Measurements from ENCODE around the gene SLC46A2. TPM values are rescaled to one million over a fixed set of nuclear protein-coding genes. Genes with fewer than 3 reads are reported as not detected.

Gene SLC46A2
- total RNA-seq (under 1 TPM in 2 of 7 donors, not detected in 5; 0.12 to 0.95 TPM), polyA plus RNA-seq (1 to 10 TPM in 1 of 2 donors, under 1 TPM in 1; 0.04 to 1.2 TPM)
- long read RNA-seq, donor 1: 0 reads
- long read RNA-seq, donor 2: 0 reads
- long read RNA-seq, donor 3: 0 reads

- no peak for DNase-seq
- Histone ChIP-seq H3K36me3 (no peaks in the 10 kb centered on the region), H3K9me3 (no peaks in the 10 kb centered on the region), H3K27ac (no peak within 1 kb of the TSS), H3K27me3 (no peaks in the 10 kb centered on the region), H3K4me3 (no peak within 1 kb of the TSS), H3K4me1 (ENCODE audit: insufficient read depth) (peaks cover 3% of the 10 kb centered on the region)
- no peak for TF ChIP-seq POLR2A (IDR thresholded peaks at IDR 0.05)
- TF ChIP-seq CTCF (IDR thresholded peaks at IDR 0.05): no peak
- TF ChIP-seq EP300 (IDR thresholded peaks at IDR 0.05): no peak
- WGBS, 3 donors: 7 to 15% (median 10%) methylated on average over 69 to 78 of the region's 78 CpGs
- intact Hi-C loops (cut with DNase I): no loop called here
These were observed at the start of gene SLC46A2 for GRCh38 chr9:112890106-112891081. TSS of gene SLC46A2 (minus strand) at chr9:112890876. CDS start at chr9:112890681, 195 bp downstream.

- no peak overlapping the region for H3K4me3 ChIP-seq
- H3K4me1 ChIP-seq (ENCODE audit: insufficient read depth): no peaks in the 10 kb centered on the region
- intact Hi-C loops (cut with DNase I): no loop called here
- no peak for DNase-seq
- no peaks in the 10 kb centered on the region for H3K9me3 ChIP-seq
- H3K27ac ChIP-seq: no peak overlapping the region
- no peak for TF ChIP-seq POLR2A (IDR thresholded peaks at IDR 0.05)
- no peak for TF ChIP-seq EP300 (IDR thresholded peaks at IDR 0.05)
- no peak for TF ChIP-seq CTCF (IDR thresholded peaks at IDR 0.05)
- H3K36me3 ChIP-seq: no peaks in the 10 kb centered on the region
- H3K27me3 ChIP-seq: no peaks in the 10 kb centered on the region
These were observed 48.7 kb upstream of the SLC46A2 start for GRCh38 chr9:112939418-112939817.

GRCh38 chr9:112933696-112934095 is 43.0 kb upstream of the SLC46A2 start:
- Histone ChIP-seq H3K9me3 (no peaks in the 10 kb centered on the region), H3K36me3 (no peaks in the 10 kb centered on the region), H3K27ac (no peak overlapping the region), H3K4me3 (no peak overlapping the region), H3K4me1 (ENCODE audit: insufficient read depth) (no peaks in the 10 kb centered on the region), H3K27me3 (no peaks in the 10 kb centered on the region)
- intact Hi-C loops (cut with DNase I): no loop called here
- 56 to 83% (median 77%) methylated on average over 2 of the region's 2 CpGs for WGBS, 3 donors
- no peak for TF ChIP-seq CTCF (IDR thresholded peaks at IDR 0.05)
- TF ChIP-seq POLR2A (IDR thresholded peaks at IDR 0.05): no peak
- TF ChIP-seq EP300 (IDR thresholded peaks at IDR 0.05): no peak
- no peak for DNase-seq

- no peaks in the 10 kb centered on the region for H3K27me3 ChIP-seq
- TF ChIP-seq CTCF (IDR thresholded peaks at IDR 0.05): no peak
- TF ChIP-seq POLR2A (IDR thresholded peaks at IDR 0.05): no peak
- TF ChIP-seq EP300 (IDR thresholded peaks at IDR 0.05): no peak
- 30 to 39% (median 38%) methylated on average over 8 of the region's 8 CpGs for WGBS, 3 donors
These were observed 34.5 kb upstream of the SLC46A2 start for GRCh38 chr9:112925058-112925641.

More at GRCh38 chr9:112925058-112925641, 34.5 kb upstream of the SLC46A2 start:
- intact Hi-C loops (cut with DNase I): no loop called here
- Histone ChIP-seq H3K4me1 (ENCODE audit: insufficient read depth) (no peaks in the 10 kb centered on the region), H3K36me3 (no peaks in the 10 kb centered on the region), H3K4me3 (no peak overlapping the region), H3K9me3 (no peaks in the 10 kb centered on the region), H3K27ac (no peak overlapping the region)
- no peak for DNase-seq
